IPS-15b (cell line): ENCODE data around the gene MRC1.

Experiments used
- H3K27me3 ChIP-seq: one replicate; pipeline ENCODE4 v1.6.1; 2013; ENCODE audit warnings: low read length; ENCODE audit not compliant: control insufficient read depth, insufficient read depth
- H3K36me3 ChIP-seq: one replicate; pipeline ENCODE4 v1.6.1; 2013; ENCODE audit warnings: low read length; ENCODE audit not compliant: control insufficient read depth, insufficient read depth
- H3K4me1 ChIP-seq: one replicate; pipeline ENCODE4 v1.6.1; 2013; ENCODE audit warnings: mild to moderate bottlenecking, low read length; ENCODE audit not compliant: control insufficient read depth, insufficient read depth
- H3K4me3 ChIP-seq: one replicate; pipeline ENCODE4 v1.5.1; 2013; ENCODE audit warnings: low read depth, low read length
- H3K9ac ChIP-seq: one replicate; pipeline ENCODE4 v1.6.1; 2013; ENCODE audit warnings: low read depth, mild to moderate bottlenecking, low read length
- H3K9me3 ChIP-seq: one replicate; pipeline ENCODE4 v1.6.1; 2013; ENCODE audit warnings: mild to moderate bottlenecking, low read length; ENCODE audit not compliant: control insufficient read depth, insufficient read depth

The MRC1 gene

DNA sequence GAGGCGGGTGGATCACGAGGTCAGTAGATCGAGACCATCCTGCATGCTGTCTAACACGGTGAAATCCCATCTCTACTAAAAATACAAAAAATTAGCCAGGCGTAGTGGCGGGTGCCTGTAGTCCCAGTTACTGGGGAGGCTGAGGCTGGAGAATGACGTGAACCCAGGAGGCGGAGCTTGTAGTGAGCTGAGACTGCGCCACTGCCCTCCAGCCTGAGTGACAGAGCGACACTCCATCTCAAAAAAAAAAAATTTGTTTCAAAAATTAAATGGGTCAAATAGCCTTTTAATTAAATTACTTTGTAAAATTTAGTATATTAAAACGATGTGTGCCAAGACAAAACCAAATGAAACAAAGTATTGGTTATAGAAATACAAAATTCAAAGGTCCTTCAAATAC lies 6.8 kb upstream of the MRC1 start:
- Histone ChIP-seq H3K27me3 (no peaks in the 10 kb centered on the region), H3K36me3 (no peaks in the 10 kb centered on the region), H3K9ac (no peak overlapping the region), H3K4me1 (no peaks in the 10 kb centered on the region), H3K9me3 (no peaks in the 10 kb centered on the region), H3K4me3 (no peak overlapping the region)

DNA sequence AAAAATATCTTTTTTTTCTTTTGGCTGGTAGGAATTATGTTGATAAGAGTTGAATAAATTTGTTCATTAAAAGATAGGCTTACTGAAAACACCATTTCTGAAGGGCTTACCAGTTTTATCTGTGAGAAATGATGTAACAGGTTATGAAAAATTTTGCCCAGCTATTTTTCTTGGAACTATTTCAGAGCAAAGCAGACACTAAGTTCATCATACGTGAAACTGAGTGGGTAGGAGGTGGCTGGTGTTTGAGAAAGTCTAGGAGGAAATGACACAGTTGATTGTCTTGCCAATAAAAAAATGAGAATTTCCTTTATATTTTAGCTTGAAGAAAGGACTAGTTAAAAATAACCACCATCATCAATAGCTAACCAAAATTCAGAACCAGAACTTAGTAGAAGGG lies 6.2 kb upstream of the MRC1 start:
- H3K27me3 ChIP-seq, result no peaks in the 10 kb centered on the region
- H3K36me3 ChIP-seq, result no peaks in the 10 kb centered on the region
- H3K9ac ChIP-seq, result no peak overlapping the region
- H3K9me3 ChIP-seq, result no peaks in the 10 kb centered on the region
- no peak overlapping the region for H3K4me3 ChIP-seq
- no peaks in the 10 kb centered on the region for H3K4me1 ChIP-seq

DNA sequence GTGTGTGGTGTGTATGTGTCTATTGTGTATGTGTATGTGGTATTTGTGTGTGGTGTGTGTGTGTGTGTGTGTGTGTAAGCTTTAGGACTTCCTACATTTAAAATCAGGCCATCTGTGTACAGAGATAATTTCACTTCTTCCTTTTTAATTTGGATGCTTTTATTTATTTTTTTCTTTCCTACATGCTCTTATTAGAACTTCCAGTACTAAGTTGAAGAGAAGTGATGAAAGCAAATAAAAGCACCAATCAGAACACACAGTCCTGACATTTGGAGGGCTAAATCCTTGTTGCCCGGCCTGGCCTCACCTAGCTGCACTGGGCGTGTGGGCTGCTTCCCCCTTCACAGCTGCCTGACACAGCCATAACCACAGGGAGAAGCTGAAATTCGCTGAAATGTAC lies 3.8 kb upstream of the MRC1 start:
- H3K4me3 ChIP-seq, result no peak overlapping the region
- H3K9me3 ChIP-seq, result no peaks in the 10 kb centered on the region
- no peaks in the 10 kb centered on the region for H3K36me3 ChIP-seq
- H3K27me3 ChIP-seq, result peaks cover 2% of the 10 kb centered on the region
- H3K4me1 ChIP-seq, result no peaks in the 10 kb centered on the region
- no peak overlapping the region for H3K9ac ChIP-seq

DNA sequence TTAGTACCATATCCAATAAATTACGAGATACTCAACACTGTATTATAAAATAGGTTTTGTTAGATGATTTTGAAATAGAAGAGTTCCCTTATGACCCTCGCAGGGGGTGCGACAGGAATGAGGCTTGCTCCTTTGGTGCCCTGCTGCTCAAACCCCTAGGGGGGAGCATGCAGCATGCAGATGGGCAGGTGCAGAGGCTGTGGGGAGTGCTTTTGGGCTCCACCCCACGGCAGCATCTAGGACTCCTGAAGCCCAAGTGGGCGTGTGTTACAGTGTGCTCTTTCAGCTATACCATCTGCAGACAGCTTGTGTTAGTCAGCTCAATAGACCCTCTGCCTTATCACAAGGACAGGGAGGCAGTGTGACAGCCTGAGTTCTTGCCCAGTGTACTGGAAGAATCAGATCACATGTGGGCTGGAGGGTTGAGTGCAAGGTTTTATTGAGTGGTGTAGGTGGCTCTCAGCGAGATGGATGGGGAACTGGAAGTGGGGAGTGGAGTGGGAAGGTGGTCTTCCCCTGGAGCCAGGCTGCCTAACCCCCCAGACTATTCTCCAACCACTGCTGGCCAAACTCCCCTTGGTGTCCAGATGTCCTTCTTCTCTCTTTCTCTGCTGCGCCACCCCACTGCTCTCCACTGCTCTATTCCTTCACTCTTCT lies 3.1 kb upstream of the MRC1 start:
- Histone ChIP-seq H3K9ac (no peak overlapping the region), H3K27me3 (peaks cover 2% of the 10 kb centered on the region), H3K36me3 (no peaks in the 10 kb centered on the region), H3K4me1 (no peaks in the 10 kb centered on the region), H3K4me3 (no peak overlapping the region), H3K9me3 (no peaks in the 10 kb centered on the region)

DNA sequence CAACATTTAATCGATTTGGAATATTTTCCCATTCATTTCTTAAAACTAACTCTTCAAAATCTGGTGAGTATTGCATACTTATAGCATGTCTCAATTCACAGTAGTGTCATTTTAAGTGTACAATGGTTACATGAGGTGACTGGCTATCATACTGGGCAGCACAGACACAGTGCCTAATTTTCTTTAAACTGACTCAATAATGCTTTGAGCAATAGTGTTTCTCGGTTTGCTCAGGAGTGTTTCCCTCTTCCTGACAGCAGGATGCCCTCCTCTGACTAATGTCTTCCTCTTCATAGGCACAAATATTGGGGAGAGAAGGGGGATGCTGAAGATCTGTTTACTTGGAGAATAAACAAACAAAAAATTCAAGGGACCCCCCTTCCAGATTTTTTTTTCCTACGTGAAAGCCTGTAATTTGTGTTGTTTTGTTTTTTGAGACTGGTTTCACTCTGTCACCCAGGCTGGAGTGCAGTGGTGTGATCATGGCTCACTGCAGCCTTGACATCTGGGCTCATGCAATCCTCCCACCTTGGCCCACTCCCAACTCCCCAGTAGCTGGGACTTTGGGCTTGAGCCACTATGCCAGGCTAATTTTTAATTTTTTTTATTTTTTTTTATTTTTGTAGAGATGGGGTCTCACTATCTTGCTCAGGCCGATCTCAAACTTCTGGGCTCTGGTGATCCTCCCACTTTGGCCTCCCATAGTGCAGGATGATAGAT lies 2.2 kb downstream of the MRC1 start:
- Histone ChIP-seq H3K4me1 (no peaks in the 10 kb centered on the region), H3K27me3 (peaks cover 2% of the 10 kb centered on the region), H3K36me3 (no peaks in the 10 kb centered on the region), H3K4me3 (no peak overlapping the region), H3K9me3 (no peaks in the 10 kb centered on the region), H3K9ac (no peak overlapping the region)

DNA sequence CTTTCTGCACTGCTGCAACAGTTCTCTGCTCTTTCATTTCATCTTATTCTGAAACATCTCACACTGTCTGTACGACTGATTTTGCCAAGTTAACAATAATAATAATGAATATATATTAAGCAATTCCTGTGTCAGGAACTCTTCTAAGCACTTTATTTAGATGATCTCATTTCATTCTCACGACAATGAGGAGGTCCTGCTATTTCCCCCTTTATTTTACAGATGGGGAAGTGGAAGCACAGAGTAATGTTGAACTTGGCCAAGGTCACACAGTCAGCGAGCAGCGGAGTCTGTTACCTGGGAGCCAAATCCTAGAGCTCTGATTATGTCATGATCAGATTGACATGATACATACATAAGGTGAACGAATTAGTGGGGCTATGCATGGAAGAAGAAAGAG lies 5.8 kb downstream of the MRC1 start:
- Histone ChIP-seq H3K9ac (no peak overlapping the region), H3K4me1 (no peaks in the 10 kb centered on the region), H3K4me3 (no peak overlapping the region), H3K27me3 (no peaks in the 10 kb centered on the region), H3K36me3 (no peaks in the 10 kb centered on the region), H3K9me3 (no peaks in the 10 kb centered on the region)

DNA sequence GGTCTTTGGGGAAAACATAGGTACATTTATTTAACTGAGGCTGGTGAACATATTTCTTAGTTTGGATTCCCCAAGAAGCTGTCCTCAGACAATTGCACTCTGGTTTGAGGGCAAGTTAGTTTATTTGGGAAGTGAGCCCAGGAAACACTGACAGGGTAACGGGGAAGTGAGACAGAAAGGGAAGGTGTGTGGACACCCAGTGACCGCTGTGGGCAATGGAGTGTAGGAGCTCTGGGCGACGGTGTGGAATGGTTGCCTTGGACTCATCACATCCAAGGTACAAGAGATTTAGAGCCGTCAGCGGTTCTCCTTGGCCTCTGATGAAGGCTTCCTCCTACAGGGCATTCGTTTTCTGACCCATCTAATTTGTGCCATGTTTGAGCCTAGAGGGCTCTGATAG lies 7.1 kb downstream of the MRC1 start:
- Histone ChIP-seq H3K9ac (no peak overlapping the region), H3K4me3 (no peak overlapping the region), H3K36me3 (no peaks in the 10 kb centered on the region), H3K27me3 (no peaks in the 10 kb centered on the region), H3K9me3 (no peaks in the 10 kb centered on the region), H3K4me1 (no peaks in the 10 kb centered on the region)

DNA sequence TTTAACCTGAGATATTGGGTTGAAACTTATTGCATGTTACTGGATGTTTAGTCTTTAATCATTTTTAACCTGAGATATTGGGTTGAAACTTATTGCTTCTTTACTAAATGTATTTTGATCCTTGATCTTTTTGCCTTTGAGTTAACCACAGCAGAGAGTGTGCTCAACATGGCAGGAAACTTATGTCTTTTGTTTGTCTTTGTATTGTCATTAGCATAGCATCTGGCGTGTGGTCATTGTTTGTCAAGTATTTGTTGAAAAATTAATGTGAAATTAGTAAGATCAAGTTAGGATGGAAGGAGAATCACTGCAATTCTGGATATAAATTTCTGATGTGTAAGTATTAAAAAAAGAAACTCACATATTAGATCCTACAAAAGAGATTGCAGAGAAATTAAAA lies 8.2 kb downstream of the MRC1 start:
- Histone ChIP-seq H3K9ac (no peak overlapping the region), H3K27me3 (no peaks in the 10 kb centered on the region), H3K4me1 (no peaks in the 10 kb centered on the region), H3K9me3 (no peaks in the 10 kb centered on the region), H3K36me3 (no peaks in the 10 kb centered on the region), H3K4me3 (no peak overlapping the region)

DNA sequence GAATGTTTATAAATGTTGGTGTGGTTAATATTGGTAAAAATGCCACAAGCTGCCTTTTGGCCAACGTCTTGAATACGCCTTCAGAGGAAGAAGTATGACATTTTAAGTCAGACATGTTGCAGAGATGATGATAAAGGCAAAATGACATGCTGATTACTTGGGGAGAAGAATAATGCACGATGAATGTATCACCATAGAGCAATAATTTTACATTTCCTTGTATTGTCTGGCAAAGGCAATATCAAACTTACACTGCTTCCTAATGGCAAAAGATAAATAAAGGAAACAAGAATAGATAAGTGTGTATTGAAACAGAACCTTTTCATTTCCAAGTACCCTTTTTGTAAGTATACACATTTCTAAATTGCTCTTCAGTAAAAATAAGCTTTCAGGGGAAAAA lies 8.6 kb downstream of the MRC1 start:
- Histone ChIP-seq H3K4me1 (no peaks in the 10 kb centered on the region), H3K9me3 (no peaks in the 10 kb centered on the region), H3K4me3 (no peak overlapping the region), H3K36me3 (no peaks in the 10 kb centered on the region), H3K27me3 (no peaks in the 10 kb centered on the region), H3K9ac (no peak overlapping the region)

DNA sequence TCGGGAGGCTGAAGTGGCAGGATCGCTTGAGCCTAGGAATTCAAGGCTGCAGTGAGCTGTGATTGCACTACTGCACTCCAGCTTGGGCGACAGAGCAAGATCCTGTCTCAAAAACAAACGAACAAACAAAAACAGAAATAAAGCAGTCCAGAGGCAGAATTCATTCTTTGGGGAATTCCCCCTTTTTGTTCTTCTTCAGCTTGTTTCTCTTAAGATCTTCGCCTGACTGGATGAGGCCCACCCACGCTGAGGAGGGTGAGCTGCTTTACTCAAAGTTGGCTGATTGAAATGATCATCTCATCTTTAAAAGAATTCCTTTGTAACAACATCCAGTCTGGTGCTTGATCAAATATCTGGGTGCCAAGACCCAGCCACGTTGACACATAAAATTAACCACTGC lies 10.7 kb downstream of the MRC1 start:
- Histone ChIP-seq H3K36me3 (no peaks in the 10 kb centered on the region), H3K9ac (no peak overlapping the region), H3K4me3 (no peak overlapping the region), H3K9me3 (no peaks in the 10 kb centered on the region), H3K27me3 (no peaks in the 10 kb centered on the region), H3K4me1 (no peaks in the 10 kb centered on the region)

DNA sequence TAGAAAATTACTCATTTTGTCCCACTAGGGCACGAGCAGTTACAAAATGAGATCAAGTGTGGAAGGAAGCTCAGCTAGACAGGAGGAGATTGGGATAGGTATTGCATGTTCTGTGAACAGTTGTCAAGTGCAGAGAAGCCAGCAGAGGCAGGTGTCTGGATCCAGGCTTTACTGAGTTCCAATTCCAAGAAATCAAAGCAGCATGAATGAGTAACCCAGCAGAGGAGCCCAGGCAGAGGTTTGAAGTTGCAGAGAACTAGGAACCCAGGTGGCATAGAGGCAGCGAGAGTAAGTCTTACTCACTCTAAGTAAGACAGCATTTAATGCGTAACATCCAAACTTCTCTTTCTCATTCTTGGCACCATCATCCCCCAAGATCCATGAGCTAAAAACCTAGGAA lies 11.8 kb downstream of the MRC1 start:
- Histone ChIP-seq H3K4me1 (no peaks in the 10 kb centered on the region), H3K9ac (no peak overlapping the region), H3K4me3 (no peak overlapping the region), H3K36me3 (no peaks in the 10 kb centered on the region), H3K27me3 (no peaks in the 10 kb centered on the region), H3K9me3 (no peaks in the 10 kb centered on the region)

DNA sequence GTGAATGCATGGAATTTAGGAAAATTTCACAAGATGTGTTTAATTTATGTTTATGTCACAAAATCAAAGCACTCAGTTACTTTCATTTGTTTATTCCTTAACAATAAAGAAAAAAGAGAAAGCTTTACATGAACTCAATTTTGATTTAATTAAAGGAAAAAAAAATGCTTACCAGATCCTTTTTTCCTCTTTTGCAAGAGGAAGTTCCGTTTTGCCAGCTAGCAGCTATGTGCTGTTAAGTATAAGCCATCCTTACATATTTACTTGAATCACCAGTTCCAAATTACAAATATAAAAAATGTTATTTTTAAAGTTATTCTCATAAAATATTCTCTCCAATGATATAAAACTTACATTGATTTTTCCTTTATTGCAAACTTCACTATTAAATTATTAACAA lies 12.7 kb downstream of the MRC1 start:
- Histone ChIP-seq H3K36me3 (no peaks in the 10 kb centered on the region), H3K27me3 (no peaks in the 10 kb centered on the region)

More for the DNA sequence above, 12.7 kb downstream of the MRC1 start:
- Histone ChIP-seq H3K4me3 (no peak overlapping the region), H3K9me3 (no peaks in the 10 kb centered on the region), H3K9ac (no peak overlapping the region), H3K4me1 (no peaks in the 10 kb centered on the region)
